Keratinocyte (primary cell): ENCODE data around the gene TMEM45A. TPM values are rescaled to one million over a fixed set of nuclear protein-coding genes. Genes with fewer than 3 reads are reported as not detected.
"Not testable (repeated sequence)": the region's sequence is repeated elsewhere in the genome, so short reads cannot be mapped to it uniquely, and the experiment has no call there.

ENCODE experiments used
- DNase-seq: peaks from one replicate; pipeline ENCODE4 v3.0.0-alpha.2; 2011; ENCODE audit warnings: low read depth, missing footprints, low spot score
- FAIRE-seq: peaks from 2 replicates; lab custom pipeline; 2011; peaks lifted over from hg19 to GRCh38; lab: Jason Lieb, UNC
- H2AFZ ChIP-seq: 2 replicates; pipeline ENCODE4 v1.6.0; 2012; ENCODE audit warnings: low read length, control low read depth, inconsistent platforms; ENCODE audit not compliant: control insufficient read depth
- H3K27ac ChIP-seq: 2 replicates; pipeline ENCODE4 v1.5.1; 2011; ENCODE audit warnings: low read length; ENCODE audit not compliant: control insufficient read depth, insufficient read depth
- H3K27me3 ChIP-seq: 3 replicates; pipeline ENCODE4 v1.6.0; 2011; ENCODE audit warnings: low read length; ENCODE audit not compliant: control insufficient read depth, insufficient read depth; ENCODE audit errors: extremely low read depth
- H3K36me3 ChIP-seq, 2 experiments: 2 replicates in 1 of 2; 3 replicates in 1 of 2; pipeline ENCODE4 v1.5.1; 2011; ENCODE audit warnings: low read length in 2 of 2, mild to moderate bottlenecking in 1 of 2; ENCODE audit not compliant: control insufficient read depth in 2 of 2, insufficient read depth in 2 of 2; ENCODE audit errors: extremely low read depth in 1 of 2
- H3K4me1 ChIP-seq: 3 replicates; pipeline ENCODE4 v1.5.1; 2011; ENCODE audit warnings: low read length; ENCODE audit not compliant: control insufficient read depth, insufficient read depth; ENCODE audit errors: extremely low read depth
- H3K4me2 ChIP-seq: 3 replicates; pipeline ENCODE4 v1.6.0; 2011; ENCODE audit warnings: low read depth, low read length; ENCODE audit not compliant: control insufficient read depth, insufficient read depth; ENCODE audit errors: extremely low read depth
- H3K4me3 ChIP-seq, 3 experiments: fragments of 200-600 bp in 1 of 3; sonication (generic) in 1 of 3; 2 replicates in 2 of 3; 3 replicates in 1 of 3; pipeline ENCODE4 v1.5.1; 2011 to 2016; ENCODE audit warnings: low read length in 3 of 3, mild to moderate bottlenecking in 3 of 3, control low read depth in 2 of 3, inconsistent platforms in 1 of 3, low read depth in 1 of 3, mixed read lengths in 1 of 3, mixed run types in 1 of 3, moderate library complexity in 1 of 3; ENCODE audit not compliant: control insufficient read depth in 2 of 3, insufficient read depth in 2 of 3; ENCODE audit errors: extremely low read depth in 1 of 3
- H3K79me2 ChIP-seq: 2 replicates; pipeline ENCODE4 v1.6.0; 2012; ENCODE audit warnings: low read length; ENCODE audit not compliant: control insufficient read depth, insufficient read depth
- H3K9ac ChIP-seq: 3 replicates; pipeline ENCODE4 v1.6.0; 2011; ENCODE audit warnings: low read length; ENCODE audit not compliant: control insufficient read depth, insufficient read depth; ENCODE audit errors: extremely low read depth
- H3K9me1 ChIP-seq: 3 replicates; pipeline ENCODE4 v1.6.0; 2011; ENCODE audit warnings: low read length; ENCODE audit not compliant: control insufficient read depth, insufficient read depth; ENCODE audit errors: extremely low read depth
- H3K9me3 ChIP-seq: 2 replicates; pipeline ENCODE4 v1.5.1; 2012; ENCODE audit warnings: low read depth, low read length; ENCODE audit not compliant: control insufficient read depth
- H4K20me1 ChIP-seq: 3 replicates; pipeline ENCODE4 v1.6.0; 2011; ENCODE audit warnings: low read length; ENCODE audit not compliant: control insufficient read depth, insufficient read depth; ENCODE audit errors: extremely low read depth
- EZH2 ChIP-seq: IDR thresholded peaks from one replicate; pipeline ENCODE4 v1.6.1; 2012; ENCODE audit warnings: inconsistent platforms, mild to moderate bottlenecking, low read length, moderate library complexity
- dilution Hi-C: fragments of 300-500 bp; cut with MboI; formaldehyde crosslinking; loops from one replicate; pipeline ENCODE4 v1.7.0; 2020; ENCODE audit warnings: low sequenced_read_pairs; ENCODE audit not compliant: extremely low pct_ligation_motif_present
- polyA plus RNA-seq, 5 experiments: library from polyadenylated mRNA; depleted of rRNA in 3 of 5; stranded (reverse) in 3 of 5; stranded (forward) in 1 of 5; unstranded in 1 of 5; fragments of >200 nt; gene quantifications; 1 replicate in 1 of 5; 2 replicates in 3 of 5; 3 replicates in 1 of 5; pipeline versions ENCODE4 v1.2.1 to v1.2.3, GENCODE V29; 2011 to 2012; ENCODE audit warnings: missing spikeins in 2 of 5, low read depth in 1 of 5, low replicate concordance in 1 of 5
- TF ChIP-seq, protein P1 (sequence below), 3 experiments: IDR thresholded peaks in 1 of 3; conservative IDR thresholded peaks in 1 of 3; optimal IDR thresholded peaks in 1 of 3; 2 replicates in 2 of 3; 3 replicates in 1 of 3; pipeline versions ENCODE3 to v1.5.1; 2011; ENCODE audit warnings: low read length in 3 of 3, mild to moderate bottlenecking in 3 of 3, moderate library complexity in 2 of 3, control low read depth in 1 of 3, inconsistent platforms in 1 of 3; ENCODE audit not compliant: insufficient read depth in 2 of 3; ENCODE audit errors: extremely low read depth in 1 of 3

Gene TMEM45A
- polyA plus RNA-seq, 1 donor (not counting 4 experiments of a cell fraction or from before 2014, with no cell fraction given), result 57.2 TPM

DNA sequence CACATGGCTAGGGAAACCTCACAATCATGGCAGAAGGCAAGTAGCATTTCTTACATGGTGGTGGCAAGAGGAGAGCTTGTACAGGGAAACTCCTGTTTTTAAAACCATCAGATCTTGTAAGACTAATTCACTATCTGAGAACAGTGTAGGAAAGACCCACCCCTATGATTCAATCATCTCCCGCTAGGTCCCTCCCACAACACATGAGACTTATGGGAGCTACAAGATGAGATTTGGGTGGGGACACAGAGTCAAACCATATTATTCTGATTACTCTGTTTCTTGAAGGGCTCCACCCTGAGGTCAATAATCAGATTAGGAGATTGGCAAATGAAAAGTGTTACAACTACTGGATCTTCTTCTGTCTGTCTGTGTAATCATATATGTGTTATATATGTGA, 21.5 kb upstream of the TMEM45A start:
- Histone ChIP-seq H3K9ac (no peak overlapping the region), H3K9me3 (no peaks in the 10 kb centered on the region), H3K36me3 (no peaks in the 10 kb centered on the region), H3K4me2 (no peak overlapping the region), H4K20me1 (no peaks in the 10 kb centered on the region), H3K27me3 (no peaks in the 10 kb centered on the region), H3K79me2 (no peaks in the 10 kb centered on the region), H2AFZ (no peak overlapping the region), H3K9me1 (no peaks in the 10 kb centered on the region), H3K27ac (no peak overlapping the region), H3K4me1 (no peaks in the 10 kb centered on the region), H3K4me3 (no peak overlapping the region)
- DNase-seq (no peak), FAIRE-seq (no peak)
- dilution Hi-C loops, result no loop called here
- TF ChIP-seq, protein P1, sequence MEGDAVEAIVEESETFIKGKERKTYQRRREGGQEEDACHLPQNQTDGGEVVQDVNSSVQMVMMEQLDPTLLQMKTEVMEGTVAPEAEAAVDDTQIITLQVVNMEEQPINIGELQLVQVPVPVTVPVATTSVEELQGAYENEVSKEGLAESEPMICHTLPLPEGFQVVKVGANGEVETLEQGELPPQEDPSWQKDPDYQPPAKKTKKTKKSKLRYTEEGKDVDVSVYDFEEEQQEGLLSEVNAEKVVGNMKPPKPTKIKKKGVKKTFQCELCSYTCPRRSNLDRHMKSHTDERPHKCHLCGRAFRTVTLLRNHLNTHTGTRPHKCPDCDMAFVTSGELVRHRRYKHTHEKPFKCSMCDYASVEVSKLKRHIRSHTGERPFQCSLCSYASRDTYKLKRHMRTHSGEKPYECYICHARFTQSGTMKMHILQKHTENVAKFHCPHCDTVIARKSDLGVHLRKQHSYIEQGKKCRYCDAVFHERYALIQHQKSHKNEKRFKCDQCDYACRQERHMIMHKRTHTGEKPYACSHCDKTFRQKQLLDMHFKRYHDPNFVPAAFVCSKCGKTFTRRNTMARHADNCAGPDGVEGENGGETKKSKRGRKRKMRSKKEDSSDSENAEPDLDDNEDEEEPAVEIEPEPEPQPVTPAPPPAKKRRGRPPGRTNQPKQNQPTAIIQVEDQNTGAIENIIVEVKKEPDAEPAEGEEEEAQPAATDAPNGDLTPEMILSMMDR (optimal IDR thresholded peaks at IDR 0.05 in 1 of 3, IDR thresholded peaks at IDR 0.05 in 1 of 3, conservative IDR thresholded peaks at IDR 0.05 in 1 of 3; ENCODE audit: extremely low read depth in 1 of 3, insufficient read depth in 2 of 3, low read length in 3 of 3), result no peak
- TF ChIP-seq EZH2, result no peak

DNA sequence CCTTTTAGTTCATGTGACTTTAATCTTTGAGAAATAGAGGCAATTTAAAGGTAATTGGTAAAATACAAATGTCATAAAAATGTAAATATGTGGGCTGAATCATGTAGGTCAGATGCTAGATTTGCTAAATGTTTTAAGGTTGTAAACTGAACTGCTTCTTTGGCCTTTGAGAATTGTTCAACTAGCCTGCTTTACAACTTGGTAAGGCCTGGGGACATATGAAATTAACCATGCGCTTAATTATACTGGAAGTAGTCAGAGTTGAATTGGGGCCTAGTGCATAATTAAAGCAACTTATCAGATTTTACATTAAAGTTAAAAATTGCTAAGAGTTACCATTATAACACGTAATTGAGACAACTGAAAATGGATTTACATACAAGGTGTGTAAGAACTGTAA, 21.0 kb upstream of the TMEM45A start:
- Histone ChIP-seq H3K9me3 (no peaks in the 10 kb centered on the region), H4K20me1 (no peaks in the 10 kb centered on the region), H3K4me1 (no peaks in the 10 kb centered on the region), H3K79me2 (no peaks in the 10 kb centered on the region), H3K9me1 (no peaks in the 10 kb centered on the region), H3K27ac (no peak overlapping the region), H3K9ac (no peak overlapping the region), H3K4me2 (no peak overlapping the region), H3K27me3 (no peaks in the 10 kb centered on the region), H3K4me3 (no peak overlapping the region), H3K36me3 (no peaks in the 10 kb centered on the region), H2AFZ (no peak overlapping the region)
- DNase-seq, result no peak
- no peak for FAIRE-seq
- no peak for TF ChIP-seq EZH2
- TF ChIP-seq, protein P1 (optimal IDR thresholded peaks at IDR 0.05 in 1 of 3, IDR thresholded peaks at IDR 0.05 in 1 of 3, conservative IDR thresholded peaks at IDR 0.05 in 1 of 3; ENCODE audit: extremely low read depth in 1 of 3, insufficient read depth in 2 of 3, low read length in 3 of 3), result no peak
- dilution Hi-C loops, result no loop called here

DNA sequence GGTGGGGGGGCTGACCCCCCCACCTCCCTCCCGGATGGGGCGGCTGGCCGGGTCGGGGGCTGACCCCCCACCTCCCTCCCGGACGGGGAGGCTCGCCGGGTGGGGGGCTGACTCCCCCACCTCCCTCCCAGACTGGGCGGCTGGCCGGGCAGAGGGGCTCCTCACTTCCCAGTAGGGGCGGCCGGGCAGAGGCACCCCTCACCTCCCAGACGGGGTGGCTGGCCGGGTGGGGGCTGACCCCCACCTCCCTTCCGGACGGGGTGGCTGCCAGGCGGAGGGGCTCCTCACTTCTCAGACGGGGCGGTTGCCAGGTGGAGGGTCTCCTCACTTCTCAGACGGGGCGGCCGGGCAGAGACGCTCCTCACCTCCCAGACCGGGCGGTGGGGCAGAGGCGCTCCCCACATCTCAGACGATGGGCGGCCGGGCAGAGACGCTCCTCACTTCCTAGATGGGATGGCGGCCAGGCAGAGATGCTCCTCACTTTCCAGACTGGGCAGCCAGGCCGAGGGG, 14.5 kb upstream of the TMEM45A start:
- H4K20me1 ChIP-seq, H2AFZ ChIP-seq, H3K9ac ChIP-seq, H3K9me3 ChIP-seq, H3K79me2 ChIP-seq, dilution Hi-C loops, H3K27ac ChIP-seq, DNase-seq, H3K27me3 ChIP-seq, FAIRE-seq, H3K36me3 ChIP-seq, H3K4me3 ChIP-seq, H3K9me1 ChIP-seq, H3K4me1 ChIP-seq, H3K4me2 ChIP-seq: not testable (repeated sequence)

DNA sequence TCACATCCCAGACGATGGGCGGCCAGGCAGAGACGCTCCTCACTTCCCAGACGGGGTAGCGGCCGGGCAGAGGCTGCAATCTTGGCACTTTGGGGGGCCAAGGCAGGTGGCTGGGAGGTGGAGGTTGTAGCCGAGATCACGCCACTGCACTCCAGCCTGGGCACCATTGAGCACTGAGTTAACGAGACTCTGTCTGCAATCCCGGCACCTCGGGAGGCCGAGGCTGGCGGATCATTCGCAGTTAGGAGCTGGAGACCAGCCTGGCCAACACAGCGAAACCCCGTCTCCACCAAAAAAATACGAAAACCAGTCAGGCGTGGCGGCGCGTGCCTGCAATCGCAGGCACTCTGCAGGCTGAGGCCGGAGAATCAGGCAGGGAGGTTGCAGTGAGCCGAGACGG, 13.9 kb upstream of the TMEM45A start:
- H3K36me3 ChIP-seq, DNase-seq, H3K9ac ChIP-seq, H3K4me2 ChIP-seq, H3K9me1 ChIP-seq, H3K27ac ChIP-seq, H4K20me1 ChIP-seq, H2AFZ ChIP-seq, H3K4me1 ChIP-seq, FAIRE-seq, H3K27me3 ChIP-seq, dilution Hi-C loops, H3K4me3 ChIP-seq, H3K79me2 ChIP-seq, H3K9me3 ChIP-seq: not testable (repeated sequence)
